Osteocyte (in vitro differentiated cells): ENCODE results near the gene FAM13A. TPM values are rescaled to one million over a fixed set of nuclear protein-coding genes. Genes with fewer than 3 reads are reported as not detected.
"Not testable (repeated sequence)": the region's sequence is repeated elsewhere in the genome, so short reads cannot be mapped to it uniquely, and the experiment has no call there.

Experiments used
- DNase-seq: peaks from one replicate; pipeline ENCODE4 v3.0.0; 2021; ENCODE audit warnings: mixed read lengths; ENCODE audit not compliant: unreplicated experiment; ENCODE audit errors: extremely low spot score
- H3K27ac Mint-ChIP-seq: one replicate; pipeline ENCODE4 v1.8.0; 2021; ENCODE audit warnings: mild to moderate bottlenecking, mixed read lengths; ENCODE audit not compliant: unreplicated experiment
- H3K27me3 Mint-ChIP-seq: one replicate; pipeline ENCODE4 v1.8.0; 2021; ENCODE audit warnings: mixed read lengths; ENCODE audit not compliant: unreplicated experiment
- H3K36me3 Mint-ChIP-seq: one replicate; pipeline ENCODE4 v1.8.0; 2021; ENCODE audit warnings: mixed read lengths; ENCODE audit not compliant: unreplicated experiment
- H3K4me1 Mint-ChIP-seq: one replicate; pipeline ENCODE4 v1.8.0; 2021; ENCODE audit warnings: mixed read lengths; ENCODE audit not compliant: unreplicated experiment
- H3K4me3 Mint-ChIP-seq: one replicate; pipeline ENCODE4 v1.8.0; 2021; ENCODE audit warnings: mild to moderate bottlenecking, moderate library complexity, mixed read lengths; ENCODE audit not compliant: unreplicated experiment
- H3K9me3 Mint-ChIP-seq: one replicate; pipeline ENCODE4 v1.8.0; 2021; ENCODE audit warnings: mixed read lengths; ENCODE audit not compliant: unreplicated experiment
- total RNA-seq: library from RNA; stranded (reverse); gene quantifications from 2 replicates; pipeline ENCODE4 v1.2.1, GENCODE V29; 2021
- TF ChIP-seq, protein P1 (sequence below): fragments of 200-600 bp; sonication (generic); IDR thresholded peaks from 2 replicates; pipeline ENCODE4 v1.5.0; 2021; ENCODE audit warnings: antibody characterized with exemption, mild to moderate bottlenecking, moderate library complexity

Gene FAM13A
- total RNA-seq, 1 donor from 2014 or later = 18.5 TPM

DNA sequence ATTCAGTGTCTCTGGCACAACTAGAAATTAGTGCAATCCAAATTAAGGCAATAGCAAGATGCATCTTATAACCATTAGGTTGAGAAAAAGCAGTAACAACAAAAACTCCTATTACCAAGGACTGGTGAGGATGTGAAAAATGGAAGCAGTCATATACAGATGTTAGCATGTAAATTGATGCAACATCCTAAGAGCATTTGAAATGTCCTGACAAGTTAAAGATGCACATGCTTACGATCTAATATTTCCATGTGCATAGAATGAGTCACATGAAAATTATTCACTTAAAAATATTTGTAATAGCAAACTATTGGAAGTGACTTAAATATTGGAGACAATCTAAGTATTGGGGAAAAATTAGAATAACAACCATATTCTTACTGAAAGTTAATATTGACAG, 163.0 kb downstream of the FAM13A start:
- H3K27ac Mint-ChIP-seq = no peak overlapping the region
- H3K36me3 Mint-ChIP-seq = peaks cover 8% of the 10 kb centered on the region
- peaks cover 5% of the 10 kb centered on the region for H3K4me1 Mint-ChIP-seq
- DNase-seq = no peak
- TF ChIP-seq, protein P1, sequence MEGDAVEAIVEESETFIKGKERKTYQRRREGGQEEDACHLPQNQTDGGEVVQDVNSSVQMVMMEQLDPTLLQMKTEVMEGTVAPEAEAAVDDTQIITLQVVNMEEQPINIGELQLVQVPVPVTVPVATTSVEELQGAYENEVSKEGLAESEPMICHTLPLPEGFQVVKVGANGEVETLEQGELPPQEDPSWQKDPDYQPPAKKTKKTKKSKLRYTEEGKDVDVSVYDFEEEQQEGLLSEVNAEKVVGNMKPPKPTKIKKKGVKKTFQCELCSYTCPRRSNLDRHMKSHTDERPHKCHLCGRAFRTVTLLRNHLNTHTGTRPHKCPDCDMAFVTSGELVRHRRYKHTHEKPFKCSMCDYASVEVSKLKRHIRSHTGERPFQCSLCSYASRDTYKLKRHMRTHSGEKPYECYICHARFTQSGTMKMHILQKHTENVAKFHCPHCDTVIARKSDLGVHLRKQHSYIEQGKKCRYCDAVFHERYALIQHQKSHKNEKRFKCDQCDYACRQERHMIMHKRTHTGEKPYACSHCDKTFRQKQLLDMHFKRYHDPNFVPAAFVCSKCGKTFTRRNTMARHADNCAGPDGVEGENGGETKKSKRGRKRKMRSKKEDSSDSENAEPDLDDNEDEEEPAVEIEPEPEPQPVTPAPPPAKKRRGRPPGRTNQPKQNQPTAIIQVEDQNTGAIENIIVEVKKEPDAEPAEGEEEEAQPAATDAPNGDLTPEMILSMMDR = no peak
- no peaks in the 10 kb centered on the region for H3K9me3 Mint-ChIP-seq
- no peak overlapping the region for H3K4me3 Mint-ChIP-seq
- H3K27me3 Mint-ChIP-seq = no peaks in the 10 kb centered on the region

DNA sequence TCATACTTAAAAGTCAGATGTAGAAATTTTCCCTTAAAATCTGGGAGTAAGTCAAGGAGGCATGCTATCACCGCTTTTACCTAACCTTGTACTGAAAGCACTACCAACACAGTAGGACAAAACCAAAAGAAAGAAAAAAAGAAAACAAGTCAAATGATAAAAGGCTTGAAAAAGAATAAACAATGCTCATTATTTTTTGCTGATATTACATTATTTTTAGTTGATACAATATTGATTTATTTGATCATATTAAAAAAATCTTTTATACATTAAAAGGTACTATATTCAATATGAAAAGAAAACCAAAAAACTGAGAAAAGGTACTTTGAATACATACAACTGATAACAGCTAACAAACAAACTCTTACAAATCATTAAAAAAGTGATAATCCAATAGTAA, 164.3 kb downstream of the FAM13A start:
- DNase-seq = no peak
- no peaks in the 10 kb centered on the region for H3K27me3 Mint-ChIP-seq
- H3K4me3 Mint-ChIP-seq = no peak overlapping the region
- no peaks in the 10 kb centered on the region for H3K9me3 Mint-ChIP-seq
- peaks cover 5% of the 10 kb centered on the region for H3K36me3 Mint-ChIP-seq
- no peak overlapping the region for H3K27ac Mint-ChIP-seq
- H3K4me1 Mint-ChIP-seq = peaks cover 15% of the 10 kb centered on the region
- TF ChIP-seq, protein P1 = no peak

DNA sequence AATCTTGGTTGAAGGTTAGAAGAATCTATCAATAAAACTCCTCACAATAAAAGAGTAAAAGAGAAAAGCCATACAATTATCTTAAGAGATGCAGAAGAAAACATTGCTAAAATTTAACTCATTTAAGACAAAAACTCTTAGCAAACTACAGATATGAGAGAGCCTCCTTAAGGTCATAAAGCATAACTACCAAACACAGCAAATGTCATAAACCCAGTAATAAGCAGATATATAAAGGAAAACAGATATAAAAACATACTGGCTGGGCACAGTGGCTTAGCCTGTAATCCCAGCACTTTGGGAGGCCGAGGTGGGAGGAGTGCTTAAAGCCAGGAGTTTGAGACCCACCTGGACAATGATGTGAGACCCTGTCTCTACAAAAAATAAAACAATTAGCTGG, 165.3 kb downstream of the FAM13A start:
- Mint-ChIP-seq H3K36me3 (peaks cover 3% of the 10 kb centered on the region), H3K4me1 (peaks cover 15% of the 10 kb centered on the region), H3K4me3 (no peak overlapping the region), H3K9me3 (no peaks in the 10 kb centered on the region), H3K27ac (no peak overlapping the region), H3K27me3 (no peaks in the 10 kb centered on the region)
- TF ChIP-seq, protein P1 = no peak
- DNase-seq = no peak

DNA sequence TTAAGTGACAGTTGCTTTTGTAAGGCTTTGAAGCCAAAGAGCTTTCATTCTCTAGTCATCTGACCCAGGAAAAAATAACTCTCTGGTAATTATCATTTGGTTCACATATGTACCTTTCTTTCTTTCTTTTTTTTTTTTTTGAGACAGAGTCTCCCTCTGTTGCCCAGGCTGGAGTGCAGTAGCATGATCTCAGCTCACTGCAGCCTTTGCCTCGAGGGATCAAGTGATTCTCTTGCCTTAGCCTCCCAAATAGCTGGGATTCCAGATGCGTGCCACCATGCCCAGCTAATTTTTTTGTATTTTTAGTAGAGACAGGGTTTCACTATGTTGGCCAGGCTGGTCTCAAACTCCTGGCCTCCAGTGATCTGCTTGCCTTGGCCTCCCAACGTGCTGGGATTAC, 169.6 kb downstream of the FAM13A start:
- not testable (repeated sequence) for H3K9me3 Mint-ChIP-seq, H3K4me3 Mint-ChIP-seq, H3K27ac Mint-ChIP-seq, DNase-seq, H3K27me3 Mint-ChIP-seq, H3K36me3 Mint-ChIP-seq
- peaks cover 12% of the 10 kb centered on the region for H3K4me1 Mint-ChIP-seq

DNA sequence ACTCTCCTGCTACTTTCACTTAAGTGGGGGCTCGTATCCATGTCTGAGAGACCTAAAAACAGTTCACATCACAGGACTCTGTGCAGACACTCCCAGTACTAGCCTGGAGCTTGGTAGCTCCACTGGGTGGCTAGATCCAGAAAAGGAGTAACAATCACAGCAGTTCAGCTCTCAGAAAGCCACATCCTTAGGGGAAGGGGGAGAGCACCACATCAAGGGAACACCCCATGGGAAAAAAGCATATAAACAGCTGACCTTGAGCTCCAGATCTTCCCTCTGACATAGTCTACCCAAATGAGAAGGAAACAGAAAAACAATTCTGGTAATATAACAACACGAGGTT, 175.8 kb downstream of the FAM13A start:
- TF ChIP-seq, protein P1 = no peak
- no peak overlapping the region for H3K4me3 Mint-ChIP-seq
- no peak for DNase-seq
- H3K4me1 Mint-ChIP-seq = peaks cover 12% of the 10 kb centered on the region
- H3K9me3 Mint-ChIP-seq = no peaks in the 10 kb centered on the region
- H3K27ac Mint-ChIP-seq = no peak overlapping the region
- H3K27me3 Mint-ChIP-seq = no peaks in the 10 kb centered on the region
- peaks cover 2% of the 10 kb centered on the region for H3K36me3 Mint-ChIP-seq
